ENCODE measurements around the gene QPRT.

GRCh38 chr16:29708917-29709600 lies 30.1 kb downstream of the QPRT start:
- TF ChIP-seq POLR2A (IDR thresholded peaks at IDR 0.05), result no peak
- TF ChIP-seq, protein P1, sequence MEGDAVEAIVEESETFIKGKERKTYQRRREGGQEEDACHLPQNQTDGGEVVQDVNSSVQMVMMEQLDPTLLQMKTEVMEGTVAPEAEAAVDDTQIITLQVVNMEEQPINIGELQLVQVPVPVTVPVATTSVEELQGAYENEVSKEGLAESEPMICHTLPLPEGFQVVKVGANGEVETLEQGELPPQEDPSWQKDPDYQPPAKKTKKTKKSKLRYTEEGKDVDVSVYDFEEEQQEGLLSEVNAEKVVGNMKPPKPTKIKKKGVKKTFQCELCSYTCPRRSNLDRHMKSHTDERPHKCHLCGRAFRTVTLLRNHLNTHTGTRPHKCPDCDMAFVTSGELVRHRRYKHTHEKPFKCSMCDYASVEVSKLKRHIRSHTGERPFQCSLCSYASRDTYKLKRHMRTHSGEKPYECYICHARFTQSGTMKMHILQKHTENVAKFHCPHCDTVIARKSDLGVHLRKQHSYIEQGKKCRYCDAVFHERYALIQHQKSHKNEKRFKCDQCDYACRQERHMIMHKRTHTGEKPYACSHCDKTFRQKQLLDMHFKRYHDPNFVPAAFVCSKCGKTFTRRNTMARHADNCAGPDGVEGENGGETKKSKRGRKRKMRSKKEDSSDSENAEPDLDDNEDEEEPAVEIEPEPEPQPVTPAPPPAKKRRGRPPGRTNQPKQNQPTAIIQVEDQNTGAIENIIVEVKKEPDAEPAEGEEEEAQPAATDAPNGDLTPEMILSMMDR (IDR thresholded peaks at IDR 0.05), result no peak
- no peak for TF ChIP-seq EP300 (IDR thresholded peaks at IDR 0.05; ENCODE audit: low read depth)

All from transverse colon (tissue), 3 donors.